Adrenal gland (tissue), 12 donors: ENCODE results near the gene VAPA. TPM values are rescaled to one million over a fixed set of nuclear protein-coding genes. Genes with fewer than 3 reads are reported as not detected.

Source experiments
- DNase-seq, 7 donors: peaks; one replicate each; pipeline ENCODE4 v3.0.0-alpha.2; 2019 to 2020
- H3K27ac ChIP-seq, 5 donors: fragments of 200-600 bp; sonication (generic) in 4 of 5; 1 replicate in 3 of 5; 2 replicates in 2 of 5; pipeline versions ENCODE4 v1.5.1 to v1.8.0; 2016 to 2020; ENCODE audit warnings: mild to moderate bottlenecking in 1 of 5
- H3K27me3 ChIP-seq: fragments of 200-600 bp; 2 replicates; pipeline ENCODE4 v1.8.0; 2021
- H3K36me3 ChIP-seq, 2 donors: fragments of 200-600 bp; replicated peaks in 1 of 2; 1 replicate in 1 of 2; 2 replicates in 1 of 2; pipeline versions ENCODE4 v1.5.1 to v1.8.0; 2018 to 2022
- H3K4me1 ChIP-seq, 2 donors: fragments of 200-600 bp; replicated peaks in 1 of 2; 1 replicate in 1 of 2; 2 replicates in 1 of 2; pipeline versions ENCODE4 v1.5.1 to v1.8.0; 2018 to 2021
- H3K4me3 ChIP-seq, 4 donors: fragments of 200-600 bp; sonication (generic) in 3 of 4; one replicate each; pipeline ENCODE4 v1.5.1; 2016 to 2018
- H3K9me3 ChIP-seq, 3 donors: fragments of 200-600 bp; sonication (generic) in 1 of 3; replicated peaks in 1 of 3; 1 replicate in 2 of 3; 2 replicates in 1 of 3; pipeline versions ENCODE4 v1.5.1 to v1.8.0; 2016 to 2021
- CTCF ChIP-seq, 6 experiments: fragments of 450-650 bp in 4 of 6; fragments of 200-600 bp in 2 of 6; sonication (generic) in 1 of 6; IDR thresholded peaks; 1 replicate in 5 of 6; 2 replicates in 1 of 6; pipeline versions ENCODE4 v1.5.1 to v1.8.0; 2016 to 2021; ENCODE audit warnings: antibody characterized with exemption in 6 of 6, mild to moderate bottlenecking in 2 of 6, moderate library complexity in 1 of 6
- POLR2A ChIP-seq, 2 donors: fragments of 450-650 bp; IDR thresholded peaks; one replicate each; pipeline ENCODE4 v1.6.1; 2017; ENCODE audit warnings: antibody characterized with exemption in 2 of 2, mild to moderate bottlenecking in 2 of 2, moderate library complexity in 1 of 2
- WGBS, 4 donors: extraction: QIAGEN DNeasy Blood & Tissue Kit in 2 of 4; methylation state at CpG; one replicate each; pipeline versions ENCODE4 v1.1.5 to v1.1.7; 2013 to 2017; 5-methylcytosine and 5-hydroxymethylcytosine counted together
- intact Hi-C, 2 donors: fragments of 100-400 bp; cut with DNase I; formaldehyde crosslinking; loops; one replicate each; pipeline versions ENCODE4 v1.14.1 to v1.15.0; 2022 to 2023
- polyA plus RNA-seq, 3 donors: library from polyadenylated mRNA; stranded (reverse); fragments of 200-250 nt in 2 of 3; fragments of 350-450 nt in 1 of 3; fragmentation: Illumina TruSeq in 1 of 3; extraction: RNeasy Lipid Tissue Mini Kit (QIAGEN cat#74804) in 1 of 3; gene quantifications; one replicate each; pipeline ENCODE4 v1.2.3, GENCODE V29; 2013 to 2014
- total RNA-seq, 9 donors: library from RNA; depleted of rRNA in 4 of 9; stranded (reverse); fragments of >200 nt in 4 of 9; fragments of 120-200 nt in 1 of 9; fragmentation: NEBNext Ultra II Directional in 1 of 9; extraction: Animal tissue kit (Norgen Biotek cat#: 25700) in 1 of 9; gene quantifications; one replicate each; pipeline versions ENCODE4 v1.1.0 to v1.2.4, GENCODE V29; 2013 to 2023
- donor health status: healthy with polysubstance abuse.
- donor health status: Bipolar disorder and iron deficiency.
- donor health status: DM: yes; HTN: yes; CAD: no.
- donor health status: DM: no; HTN: no; CAD: no.
- donor health status: DM: no; HTN: no; CAD: no.
- donor health status: DM: yes; HTN: yes; CAD: no.

VAPA gene
- total and polyA plus RNA-seq, 12 donors: 71.3 to 900 (median 436) TPM

GRCh38 chr18:9919564-9920232, 5.9 kb downstream of the VAPA start:
- WGBS, 4 donors: 51 to 61% (median 57%) methylated on average over 8 of the region's 8 CpGs
- no peak for DNase-seq
- Histone ChIP-seq H3K27me3 (no peaks in the 10 kb centered on the region), H3K4me1 (peaks cover 61 to 89% of the 10 kb centered on the region in 2 donors), H3K27ac (peak overlapping the region in 3 of 5 donors; percentile 23 to 100 (median 29)), H3K9me3 (no peaks in the 10 kb centered on the region), H3K36me3 (no peaks in the 10 kb centered on the region), H3K4me3 (peak overlapping the region in 1 of 4 donors; percentile 99)
- intact Hi-C loops: loop anchor here in 1 of 2 donors (10.0 kb wide), 1 partner anchor 45 kb away; no protein-coding TSS in a partner anchor
- TF ChIP-seq POLR2A (IDR thresholded peaks at IDR 0.05): no peak
- TF ChIP-seq CTCF (IDR thresholded peaks at IDR 0.05): no peak

- peaks cover 81 to 100% of the 10 kb centered on the region in 2 donors for H3K4me1 ChIP-seq
These were observed 8.9 kb downstream of the VAPA start for GRCh38 chr18:9922592-9923311.

GRCh38 chr18:9924371-9924943, 10.6 kb downstream of the VAPA start:
- intact Hi-C loops: loop anchor here in 1 of 2 donors (10.0 kb wide), 1 partner anchor 50 kb away; no protein-coding TSS in a partner anchor
- TF ChIP-seq POLR2A (IDR thresholded peaks at IDR 0.05) (no peak), CTCF (IDR thresholded peaks at IDR 0.05) (no peak)
- 27 to 39% (median 32%) methylated on average over 4 of the region's 4 CpGs for WGBS, 4 donors
- no peaks in the 10 kb centered on the region for H3K27me3 ChIP-seq
- no peaks in the 10 kb centered on the region for H3K9me3 ChIP-seq
- H3K4me1 ChIP-seq: peaks cover 72 to 100% of the 10 kb centered on the region in 2 donors
- peak overlapping the region in 1 of 4 donors; percentile 22 for H3K4me3 ChIP-seq
- H3K27ac ChIP-seq: peak overlapping the region in 2 of 5 donors; percentile 44 to 53
- no peak for DNase-seq
- no peaks in the 10 kb centered on the region for H3K36me3 ChIP-seq

More at GRCh38 chr18:9922592-9923311, 8.9 kb downstream of the VAPA start:
- peak overlapping the region in 2 of 5 donors; percentile 25 to 44 for H3K27ac ChIP-seq
- no peak for TF ChIP-seq CTCF (IDR thresholded peaks at IDR 0.05)
- TF ChIP-seq POLR2A (IDR thresholded peaks at IDR 0.05): no peak
- H3K36me3 ChIP-seq: no peaks in the 10 kb centered on the region
- 33 to 41% (median 35%) methylated on average over 4 of the region's 4 CpGs for WGBS, 4 donors
- no peaks in the 10 kb centered on the region for H3K9me3 ChIP-seq
- no peak for DNase-seq
- intact Hi-C loops: loop anchor here in 1 of 2 donors (10.0 kb wide), 1 partner anchor 48 kb away; no protein-coding TSS in a partner anchor
- H3K27me3 ChIP-seq: no peaks in the 10 kb centered on the region
- peak overlapping the region in 1 of 4 donors; percentile 22 for H3K4me3 ChIP-seq

GRCh38 chr18:9925369-9925768, 11.6 kb downstream of the VAPA start:
- DNase-seq: no peak
- 48 to 71% (median 49%) methylated on average over 1 of the region's 1 CpG for WGBS, 4 donors
- Histone ChIP-seq H3K36me3 (no peaks in the 10 kb centered on the region), H3K4me3 (peak overlapping the region in 1 of 4 donors; percentile 13), H3K27ac (peak overlapping the region in 4 of 5 donors; percentile 13 to 53 (median 30)), H3K9me3 (no peaks in the 10 kb centered on the region), H3K27me3 (no peaks in the 10 kb centered on the region), H3K4me1 (peaks cover 63 to 100% of the 10 kb centered on the region in 2 donors)
- intact Hi-C loops: loop anchor here in 1 of 2 donors (10.0 kb wide), 1 partner anchor 51 kb away; no protein-coding TSS in a partner anchor
- TF ChIP-seq POLR2A (IDR thresholded peaks at IDR 0.05) (peak in 1 of 2 donors; percentile 16), CTCF (IDR thresholded peaks at IDR 0.05) (no peak)
